NCI-H524 treated with DMSO at 0.1 percent for 48 hours (cell line): ENCODE measurements around the gene MAGI1.

Source experiments
- DNase-seq: peaks from one replicate; lab custom pipeline; 2025; lab: John Stamatoyannopoulos, UW

Gene MAGI1

GRCh38 chr3:65481085-65481484, 557.6 kb downstream of the MAGI1 start:
- no peak for DNase-seq

GRCh38 chr3:65479990-65480389, 558.7 kb downstream of the MAGI1 start:
- DNase-seq = no peak

GRCh38 chr3:65478551-65479500, 559.9 kb downstream of the MAGI1 start:
- DNase-seq = no peak

GRCh38 chr3:65473736-65474135, 565.0 kb downstream of the MAGI1 start:
- DNase-seq = no peak

- no peak for DNase-seq
These were observed 566.2 kb downstream of the MAGI1 start for GRCh38 chr3:65472501-65472900.

GRCh38 chr3:65466300-65466988, 572.3 kb downstream of the MAGI1 start:
- no peak for DNase-seq

- DNase-seq = no peak
These were observed 588.8 kb downstream of the MAGI1 start for GRCh38 chr3:65449841-65450428.

- no peak for DNase-seq
These were observed 590.6 kb downstream of the MAGI1 start for GRCh38 chr3:65448120-65448519.

- no peak for DNase-seq
These were observed 593.0 kb downstream of the MAGI1 start for GRCh38 chr3:65445573-65446169.

- no peak for DNase-seq
These were observed 594.3 kb downstream of the MAGI1 start for GRCh38 chr3:65444447-65444815.

- DNase-seq = no peak
These were observed 594.8 kb downstream of the MAGI1 start for GRCh38 chr3:65443739-65444446.

GRCh38 chr3:65439641-65440284, 599.0 kb downstream of the MAGI1 start:
- DNase-seq = no peak

GRCh38 chr3:65438612-65439011, 600.1 kb downstream of the MAGI1 start:
- no peak for DNase-seq

- DNase-seq = no peak
These were observed 600.6 kb downstream of the MAGI1 start for GRCh38 chr3:65438096-65438495.

GRCh38 chr3:65436580-65436979, 602.1 kb downstream of the MAGI1 start:
- DNase-seq = no peak

GRCh38 chr3:65433480-65433879, 605.2 kb downstream of the MAGI1 start:
- no peak for DNase-seq

GRCh38 chr3:65432388-65433003, 606.2 kb downstream of the MAGI1 start:
- no peak for DNase-seq

GRCh38 chr3:65425880-65426279, 612.8 kb downstream of the MAGI1 start:
- no peak for DNase-seq

GRCh38 chr3:65422154-65422553, 616.6 kb downstream of the MAGI1 start:
- DNase-seq = no peak

- DNase-seq = no peak
These were observed 619.5 kb downstream of the MAGI1 start for GRCh38 chr3:65419233-65419632.

GRCh38 chr3:65413891-65414290, 624.8 kb downstream of the MAGI1 start:
- DNase-seq = no peak
